Esophagus muscularis mucosa (tissue), 4 donors: ENCODE measurements around the gene DCHS1. TPM values are rescaled to one million over a fixed set of nuclear protein-coding genes. Genes with fewer than 3 reads are reported as not detected.

ENCODE experiments used
- DNase-seq: peaks from one replicate; pipeline ENCODE4 v3.0.0-alpha.2; 2017; ENCODE audit errors: extremely low spot score
- H3K27ac ChIP-seq, 4 donors: fragments of 200-600 bp; sonication (generic); replicated peaks in 1 of 4; 1 replicate in 3 of 4; 2 replicates in 1 of 4; pipeline ENCODE4 v1.5.1; 2016 to 2019; ENCODE audit warnings: mild to moderate bottlenecking in 1 of 4
- H3K27me3 ChIP-seq, 4 donors: fragments of 200-600 bp; sonication (generic); one replicate each; pipeline versions ENCODE4 v1.5.1 to v1.6.0; 2016 to 2019
- H3K36me3 ChIP-seq, 4 donors: fragments of 200-600 bp; sonication (generic); one replicate each; pipeline ENCODE4 v1.5.1; 2016 to 2019
- H3K4me1 ChIP-seq, 4 donors: fragments of 200-600 bp; sonication (generic); one replicate each; pipeline ENCODE4 v1.5.1; 2016 to 2019
- H3K4me3 ChIP-seq, 4 donors: fragments of 200-600 bp; sonication (generic); 1 replicate in 2 of 4; 2 replicates in 2 of 4; pipeline ENCODE4 v1.5.1; 2016 to 2019; ENCODE audit warnings: mild to moderate bottlenecking in 4 of 4, moderate library complexity in 1 of 4
- H3K9me3 ChIP-seq, 4 donors: fragments of 200-600 bp; sonication (generic); 1 replicate in 3 of 4; 2 replicates in 1 of 4; pipeline ENCODE4 v1.5.1; 2016 to 2019
- EP300 ChIP-seq: sonication (generic); formaldehyde crosslinking; IDR thresholded peaks from one replicate; pipeline ENCODE4 v1.6.1; 2017; ENCODE audit warnings: antibody characterized with exemption
- POLR2A ChIP-seq: fragments of 450-650 bp; IDR thresholded peaks from one replicate; pipeline ENCODE4 v1.6.1; 2017; ENCODE audit warnings: antibody characterized with exemption, moderate library complexity, mild to moderate bottlenecking, low read depth
- POLR2AphosphoS5 ChIP-seq, 2 donors: sonication (generic); formaldehyde crosslinking; IDR thresholded peaks; one replicate each; pipeline ENCODE4 v1.6.1; 2017; ENCODE audit warnings: antibody characterized with exemption in 2 of 2
- WGBS: methylation state at CpG from one replicate; pipeline ENCODE4 v1.1.5; 2018; 5-methylcytosine and 5-hydroxymethylcytosine counted together
- intact Hi-C: fragments of 100-400 bp; cut with DNase I; formaldehyde crosslinking; loops from one replicate; pipeline ENCODE4 v1.15.1; 2023
- total RNA-seq, 4 donors: library from RNA; depleted of rRNA; stranded (reverse); fragments of >200 nt; gene quantifications; one replicate each; pipeline versions ENCODE4 v1.1.0 to v1.2.1, GENCODE V29; 2016
- TF ChIP-seq, protein P1 (sequence below), 3 experiments: fragments of 200-600 bp in 2 of 3; fragments of 450-650 bp in 1 of 3; sonication (generic) in 2 of 3; IDR thresholded peaks; one replicate each; pipeline ENCODE4 v1.5.1; 2017 to 2019; ENCODE audit warnings: antibody characterized with exemption in 3 of 3, mild to moderate bottlenecking in 2 of 3, moderate library complexity in 1 of 3

Gene DCHS1
- total RNA-seq, 4 donors from 2014 or later: 27.0 to 60.9 (median 34.0) TPM

DNA sequence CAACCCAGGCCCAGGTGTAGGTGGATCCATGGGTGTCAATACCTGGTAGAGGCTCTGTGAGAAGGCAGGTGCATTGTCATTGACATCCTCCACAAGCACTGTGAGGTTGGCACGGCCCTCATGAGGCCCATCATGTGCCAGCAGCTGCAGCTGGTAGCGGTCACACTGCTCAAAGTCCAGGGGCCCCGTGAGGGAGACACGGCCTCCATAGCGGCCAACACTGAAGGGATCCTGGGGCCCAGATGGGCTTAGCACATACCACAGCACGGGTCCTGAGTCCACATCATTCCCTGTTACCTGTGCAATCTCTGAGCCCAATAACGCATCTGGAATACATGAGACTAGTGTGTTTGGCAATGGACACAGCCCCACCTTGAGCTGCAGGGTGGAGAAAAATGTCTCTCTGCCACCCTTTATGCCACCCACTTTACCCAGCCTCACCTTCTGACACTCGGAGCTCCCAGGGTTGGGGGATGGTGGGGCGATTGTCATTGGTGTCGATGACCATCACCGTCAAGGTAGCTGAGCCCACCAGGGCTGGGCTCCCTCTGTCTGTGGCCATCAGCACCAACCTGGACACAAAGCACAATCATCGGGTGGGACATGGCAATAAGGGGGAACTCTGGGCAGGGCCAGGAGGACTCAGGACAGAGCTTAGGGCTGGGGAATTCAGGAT is 30.3 kb downstream of the DCHS1 start:
- TF ChIP-seq, protein P1, sequence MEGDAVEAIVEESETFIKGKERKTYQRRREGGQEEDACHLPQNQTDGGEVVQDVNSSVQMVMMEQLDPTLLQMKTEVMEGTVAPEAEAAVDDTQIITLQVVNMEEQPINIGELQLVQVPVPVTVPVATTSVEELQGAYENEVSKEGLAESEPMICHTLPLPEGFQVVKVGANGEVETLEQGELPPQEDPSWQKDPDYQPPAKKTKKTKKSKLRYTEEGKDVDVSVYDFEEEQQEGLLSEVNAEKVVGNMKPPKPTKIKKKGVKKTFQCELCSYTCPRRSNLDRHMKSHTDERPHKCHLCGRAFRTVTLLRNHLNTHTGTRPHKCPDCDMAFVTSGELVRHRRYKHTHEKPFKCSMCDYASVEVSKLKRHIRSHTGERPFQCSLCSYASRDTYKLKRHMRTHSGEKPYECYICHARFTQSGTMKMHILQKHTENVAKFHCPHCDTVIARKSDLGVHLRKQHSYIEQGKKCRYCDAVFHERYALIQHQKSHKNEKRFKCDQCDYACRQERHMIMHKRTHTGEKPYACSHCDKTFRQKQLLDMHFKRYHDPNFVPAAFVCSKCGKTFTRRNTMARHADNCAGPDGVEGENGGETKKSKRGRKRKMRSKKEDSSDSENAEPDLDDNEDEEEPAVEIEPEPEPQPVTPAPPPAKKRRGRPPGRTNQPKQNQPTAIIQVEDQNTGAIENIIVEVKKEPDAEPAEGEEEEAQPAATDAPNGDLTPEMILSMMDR (IDR thresholded peaks at IDR 0.05): no peak
- TF ChIP-seq POLR2A (no peak), POLR2AphosphoS5 (IDR thresholded peaks at IDR 0.05) (no peak), EP300 (no peak)
- no peak overlapping the region for H3K27ac ChIP-seq
- H3K4me1 ChIP-seq: peaks cover 0 to 4% (median 0%) of the 10 kb centered on the region in 4 donors
- no peaks in the 10 kb centered on the region for H3K9me3 ChIP-seq
- intact Hi-C loops: no loop called here
- no peaks in the 10 kb centered on the region for H3K27me3 ChIP-seq
- peaks cover 10 to 77% (median 68%) of the 10 kb centered on the region in 4 donors for H3K36me3 ChIP-seq
- H3K4me3 ChIP-seq: no peak overlapping the region
- 85% methylated on average over 4 of the region's 12 CpGs for WGBS
- DNase-seq: no peak

GRCh38 chr11:6623391-6624363 is 31.9 kb downstream of the DCHS1 start:
- 84% methylated on average over 19 of the region's 31 CpGs for WGBS
- Histone ChIP-seq H3K27me3 (no peaks in the 10 kb centered on the region), H3K27ac (no peak overlapping the region), H3K36me3 (peaks cover 0 to 61% (median 55%) of the 10 kb centered on the region in 4 donors), H3K9me3 (no peaks in the 10 kb centered on the region), H3K4me3 (no peak overlapping the region), H3K4me1 (peaks cover 6 to 14% (median 9%) of the 10 kb centered on the region in 4 donors)
- intact Hi-C loops: no loop called here
- TF ChIP-seq POLR2A: no peak
- TF ChIP-seq EP300: no peak
- TF ChIP-seq, protein P1 (IDR thresholded peaks at IDR 0.05): no peak
- TF ChIP-seq POLR2AphosphoS5 (IDR thresholded peaks at IDR 0.05): no peak
- no peak for DNase-seq

GRCh38 chr11:6622261-6623171 is 33.1 kb downstream of the DCHS1 start:
- no peak overlapping the region for H3K27ac ChIP-seq
- peaks cover 0 to 55% (median 46%) of the 10 kb centered on the region in 4 donors for H3K36me3 ChIP-seq
- intact Hi-C loops: no loop called here
- WGBS: 88% methylated on average over 18 of the region's 24 CpGs
- no peak for DNase-seq
- H3K9me3 ChIP-seq: no peaks in the 10 kb centered on the region
- TF ChIP-seq EP300 (no peak), POLR2AphosphoS5 (IDR thresholded peaks at IDR 0.05) (no peak), POLR2A (no peak)
- TF ChIP-seq, protein P1 (IDR thresholded peaks at IDR 0.05): no peak
- H3K27me3 ChIP-seq: no peaks in the 10 kb centered on the region
- H3K4me3 ChIP-seq: no peak overlapping the region
- peaks cover 16 to 26% (median 19%) of the 10 kb centered on the region in 4 donors for H3K4me1 ChIP-seq

DNA sequence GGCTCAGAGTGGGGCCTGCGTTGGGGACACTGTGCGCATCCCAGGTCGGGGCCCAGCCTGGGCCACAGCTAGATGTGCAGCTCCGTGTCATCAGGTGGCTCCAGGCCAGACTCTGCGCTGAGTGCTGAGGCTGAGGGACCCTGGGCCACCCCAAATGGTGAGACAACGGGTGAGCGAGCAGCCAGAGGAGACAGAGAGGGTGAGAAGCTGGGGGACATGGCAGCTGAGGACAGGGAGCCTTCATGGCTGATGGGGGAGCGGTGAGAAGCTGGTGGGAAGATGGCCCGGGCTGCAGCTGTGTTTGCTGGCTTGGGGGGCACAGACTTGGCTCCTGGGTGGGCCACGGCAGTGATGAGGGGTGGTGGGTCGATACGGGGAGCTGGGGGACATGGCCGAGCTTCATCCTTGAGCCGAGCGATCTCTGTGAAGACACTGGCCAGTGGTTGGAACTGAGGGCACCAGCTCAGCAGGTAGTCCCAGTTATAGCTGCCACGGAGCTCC is 33.8 kb downstream of the DCHS1 start:
- Histone ChIP-seq H3K36me3 (peaks cover 0 to 49% (median 43%) of the 10 kb centered on the region in 4 donors), H3K27ac (no peak overlapping the region), H3K27me3 (no peaks in the 10 kb centered on the region), H3K4me3 (no peak overlapping the region), H3K4me1 (peaks cover 16 to 29% (median 27%) of the 10 kb centered on the region in 4 donors), H3K9me3 (no peaks in the 10 kb centered on the region)
- no peak for TF ChIP-seq POLR2AphosphoS5 (IDR thresholded peaks at IDR 0.05)
- TF ChIP-seq, protein P1 (IDR thresholded peaks at IDR 0.05): no peak
- TF ChIP-seq EP300: no peak
- TF ChIP-seq POLR2A: no peak
- 93% methylated on average over 3 of the region's 16 CpGs for WGBS
- DNase-seq: no peak
- intact Hi-C loops: no loop called here
